Measurements from ENCODE around the gene GLB1L2.

DNA sequence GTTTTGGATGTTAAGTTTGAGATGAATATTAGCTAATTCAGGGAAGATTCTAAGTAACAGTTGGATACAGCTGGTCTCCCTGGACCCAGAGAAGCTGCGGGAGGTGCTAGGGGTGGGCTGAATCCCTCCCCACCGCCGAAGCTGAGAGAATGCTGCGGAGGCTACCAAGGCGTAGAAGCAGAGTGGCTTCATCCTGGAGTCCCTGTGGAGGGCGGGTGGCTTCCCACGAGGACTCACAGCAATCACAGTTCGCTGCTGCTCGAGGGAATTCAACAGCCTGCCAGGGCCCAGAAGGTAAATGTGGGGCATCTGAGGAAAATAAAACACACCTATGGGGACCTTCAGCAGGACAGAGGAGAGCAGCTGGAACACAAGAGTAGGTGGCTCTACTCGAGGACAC, 91.3 kb downstream of the GLB1L2 start:
- no peak for TF ChIP-seq CTCF (IDR thresholded peaks at IDR 0.05 in 2 of 3, conservative IDR thresholded peaks at IDR 0.05 in 1 of 3; ENCODE audit: borderline replicate concordance in 1 of 3, insufficient read depth in 1 of 3, low read depth in 2 of 3, low read length in 2 of 3)
- no peak for TF ChIP-seq POLR2A (IDR thresholded peaks at IDR 0.05; ENCODE audit: borderline replicate concordance, extremely low read depth, insufficient read depth, insufficient read length)
- TF ChIP-seq EZH2phosphoT487 (IDR thresholded peaks at IDR 0.05; ENCODE audit: borderline replicate concordance): no peak
- TF ChIP-seq, protein P1, sequence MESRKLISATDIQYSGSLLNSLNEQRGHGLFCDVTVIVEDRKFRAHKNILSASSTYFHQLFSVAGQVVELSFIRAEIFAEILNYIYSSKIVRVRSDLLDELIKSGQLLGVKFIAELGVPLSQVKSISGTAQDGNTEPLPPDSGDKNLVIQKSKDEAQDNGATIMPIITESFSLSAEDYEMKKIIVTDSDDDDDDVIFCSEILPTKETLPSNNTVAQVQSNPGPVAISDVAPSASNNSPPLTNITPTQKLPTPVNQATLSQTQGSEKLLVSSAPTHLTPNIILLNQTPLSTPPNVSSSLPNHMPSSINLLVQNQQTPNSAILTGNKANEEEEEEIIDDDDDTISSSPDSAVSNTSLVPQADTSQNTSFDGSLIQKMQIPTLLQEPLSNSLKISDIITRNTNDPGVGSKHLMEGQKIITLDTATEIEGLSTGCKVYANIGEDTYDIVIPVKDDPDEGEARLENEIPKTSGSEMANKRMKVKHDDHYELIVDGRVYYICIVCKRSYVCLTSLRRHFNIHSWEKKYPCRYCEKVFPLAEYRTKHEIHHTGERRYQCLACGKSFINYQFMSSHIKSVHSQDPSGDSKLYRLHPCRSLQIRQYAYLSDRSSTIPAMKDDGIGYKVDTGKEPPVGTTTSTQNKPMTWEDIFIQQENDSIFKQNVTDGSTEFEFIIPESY (IDR thresholded peaks at IDR 0.05; ENCODE audit: extremely low read depth, insufficient replicate concordance, low read length): no peak
- no peak for TF ChIP-seq EGR1 (IDR thresholded peaks at IDR 0.05; ENCODE audit: low read depth)
- TF ChIP-seq EZH2 (IDR thresholded peaks at IDR 0.05): no peak
- TF ChIP-seq MAX (IDR thresholded peaks at IDR 0.05): no peak
- TF ChIP-seq, protein P2, sequence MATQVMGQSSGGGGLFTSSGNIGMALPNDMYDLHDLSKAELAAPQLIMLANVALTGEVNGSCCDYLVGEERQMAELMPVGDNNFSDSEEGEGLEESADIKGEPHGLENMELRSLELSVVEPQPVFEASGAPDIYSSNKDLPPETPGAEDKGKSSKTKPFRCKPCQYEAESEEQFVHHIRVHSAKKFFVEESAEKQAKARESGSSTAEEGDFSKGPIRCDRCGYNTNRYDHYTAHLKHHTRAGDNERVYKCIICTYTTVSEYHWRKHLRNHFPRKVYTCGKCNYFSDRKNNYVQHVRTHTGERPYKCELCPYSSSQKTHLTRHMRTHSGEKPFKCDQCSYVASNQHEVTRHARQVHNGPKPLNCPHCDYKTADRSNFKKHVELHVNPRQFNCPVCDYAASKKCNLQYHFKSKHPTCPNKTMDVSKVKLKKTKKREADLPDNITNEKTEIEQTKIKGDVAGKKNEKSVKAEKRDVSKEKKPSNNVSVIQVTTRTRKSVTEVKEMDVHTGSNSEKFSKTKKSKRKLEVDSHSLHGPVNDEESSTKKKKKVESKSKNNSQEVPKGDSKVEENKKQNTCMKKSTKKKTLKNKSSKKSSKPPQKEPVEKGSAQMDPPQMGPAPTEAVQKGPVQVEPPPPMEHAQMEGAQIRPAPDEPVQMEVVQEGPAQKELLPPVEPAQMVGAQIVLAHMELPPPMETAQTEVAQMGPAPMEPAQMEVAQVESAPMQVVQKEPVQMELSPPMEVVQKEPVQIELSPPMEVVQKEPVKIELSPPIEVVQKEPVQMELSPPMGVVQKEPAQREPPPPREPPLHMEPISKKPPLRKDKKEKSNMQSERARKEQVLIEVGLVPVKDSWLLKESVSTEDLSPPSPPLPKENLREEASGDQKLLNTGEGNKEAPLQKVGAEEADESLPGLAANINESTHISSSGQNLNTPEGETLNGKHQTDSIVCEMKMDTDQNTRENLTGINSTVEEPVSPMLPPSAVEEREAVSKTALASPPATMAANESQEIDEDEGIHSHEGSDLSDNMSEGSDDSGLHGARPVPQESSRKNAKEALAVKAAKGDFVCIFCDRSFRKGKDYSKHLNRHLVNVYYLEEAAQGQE (IDR thresholded peaks at IDR 0.05; ENCODE audit: low read depth): no peak
- no peak for TF ChIP-seq TCF7L2 (IDR thresholded peaks at IDR 0.05; ENCODE audit: borderline replicate concordance, extremely low read depth, insufficient read depth, insufficient read length)
- TF ChIP-seq POLR2AphosphoS5 (IDR thresholded peaks at IDR 0.05; ENCODE audit: low read depth, low read length): no peak
- no peak for TF ChIP-seq FOSL1 (IDR thresholded peaks at IDR 0.05; ENCODE audit: low read depth)
- TF ChIP-seq JUND (IDR thresholded peaks at IDR 0.05): no peak
- no peak for TF ChIP-seq SIN3A (IDR thresholded peaks at IDR 0.05; ENCODE audit: low read depth)
- no peak for TF ChIP-seq CEBPB (IDR thresholded peaks at IDR 0.05; ENCODE audit: low read depth)

Measured in HCT116 (cell line).